BLaER1 (cell line): Measurements from ENCODE around the gene TAS2R20.
"Not testable (repeated sequence)": the region's sequence is repeated elsewhere in the genome, so short reads cannot be mapped to it uniquely, and the experiment has no call there.

ENCODE experiments used
- H3K27ac ChIP-seq: shearing (Covaris generic); formaldehyde crosslinking; 2 replicates; pipeline ENCODE4 v1.8.1; 2022
- H3K27me3 ChIP-seq: shearing (Covaris generic); formaldehyde crosslinking; 2 replicates; pipeline ENCODE4 v1.8.1; 2022
- H3K36me3 ChIP-seq: shearing (Covaris generic); formaldehyde crosslinking; 2 replicates; pipeline ENCODE4 v1.8.1; 2022
- H3K4me1 ChIP-seq: shearing (Covaris generic); formaldehyde crosslinking; 2 replicates; pipeline ENCODE4 v1.8.1; 2022
- H3K4me2 ChIP-seq: shearing (Covaris generic); formaldehyde crosslinking; 2 replicates; pipeline ENCODE4 v1.8.1; 2022
- H3K4me3 ChIP-seq: shearing (Covaris generic); formaldehyde crosslinking; 2 replicates; pipeline ENCODE4 v1.8.1; 2022
- H3K9ac ChIP-seq: shearing (Covaris generic); formaldehyde crosslinking; 2 replicates; pipeline ENCODE4 v1.8.1; 2022
- H3K9me3 ChIP-seq: shearing (Covaris generic); formaldehyde crosslinking; 2 replicates; pipeline ENCODE4 v1.8.1; 2022
- H4K20me1 ChIP-seq: shearing (Covaris generic); formaldehyde crosslinking; 2 replicates; pipeline ENCODE4 v1.8.1; 2022
- Cebpa-rat ChIP-seq: shearing (Covaris generic); IDR thresholded peaks from 2 replicates; pipeline ENCODE4 v1.8.1; 2022

TAS2R20 gene, protein sequence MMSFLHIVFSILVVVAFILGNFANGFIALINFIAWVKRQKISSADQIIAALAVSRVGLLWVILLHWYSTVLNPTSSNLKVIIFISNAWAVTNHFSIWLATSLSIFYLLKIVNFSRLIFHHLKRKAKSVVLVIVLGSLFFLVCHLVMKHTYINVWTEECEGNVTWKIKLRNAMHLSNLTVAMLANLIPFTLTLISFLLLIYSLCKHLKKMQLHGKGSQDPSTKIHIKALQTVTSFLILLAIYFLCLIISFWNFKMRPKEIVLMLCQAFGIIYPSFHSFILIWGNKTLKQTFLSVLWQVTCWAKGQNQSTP

DNA sequence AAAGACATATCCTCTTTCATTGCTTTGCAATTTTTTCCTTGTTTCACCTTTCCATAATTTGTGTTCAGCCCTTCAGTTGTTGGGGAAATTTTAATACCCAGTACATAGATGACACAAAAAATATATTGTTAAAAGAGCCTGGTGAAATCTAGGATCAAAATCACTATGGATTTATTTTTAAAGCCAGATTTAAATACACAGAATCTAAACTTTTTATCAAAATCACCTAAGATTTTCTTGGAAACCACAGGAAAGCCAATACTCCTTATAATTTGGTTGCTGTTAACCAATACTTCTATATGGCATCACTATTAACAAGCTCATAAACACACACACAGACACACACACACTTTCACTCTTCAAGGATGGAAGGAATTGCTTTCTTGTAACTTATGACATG lies at the start of gene TAS2R20:
TSS of gene TAS2R20 (minus strand) at position 101 of the 400 bp plus-strand sequence. CDS start 429 bp downstream, outside the sequence.
- H3K9ac ChIP-seq, result no peak within 1 kb of the TSS
- no peak for TF ChIP-seq Cebpa-rat
- no peak within 1 kb of the TSS for H3K4me3 ChIP-seq
- no peaks in the 10 kb centered on the region for H3K4me1 ChIP-seq
- H3K36me3 ChIP-seq, result peaks cover 10% of the 10 kb centered on the region
- H3K27me3 ChIP-seq, result no peaks in the 10 kb centered on the region
- no peak within 1 kb of the TSS for H3K4me2 ChIP-seq
- H4K20me1 ChIP-seq, result no peaks in the 10 kb centered on the region
- H3K9me3 ChIP-seq, result no peaks in the 10 kb centered on the region
- no peak within 1 kb of the TSS for H3K27ac ChIP-seq

DNA sequence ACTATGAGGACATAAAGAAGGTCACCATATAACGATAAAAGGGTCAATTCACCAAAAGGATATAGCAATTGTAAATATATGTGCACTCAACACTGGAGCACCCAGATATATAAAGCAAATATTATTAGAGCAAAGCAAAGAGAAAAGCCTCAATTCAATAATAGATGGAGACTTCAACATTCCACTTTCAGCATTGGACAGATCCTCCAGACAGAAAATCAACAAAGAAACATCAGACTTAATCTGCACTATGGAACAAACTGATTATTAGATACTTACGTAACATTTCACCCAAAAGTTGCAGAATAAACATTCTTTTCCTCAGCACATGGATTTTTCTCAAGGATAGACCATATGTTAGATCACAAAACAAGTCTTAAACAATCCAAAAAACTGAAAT lies 43.3 kb upstream of the TAS2R20 start:
- not testable (repeated sequence) for H4K20me1 ChIP-seq, H3K4me3 ChIP-seq, H3K9me3 ChIP-seq, H3K4me1 ChIP-seq, H3K27me3 ChIP-seq, H3K27ac ChIP-seq, H3K4me2 ChIP-seq, H3K9ac ChIP-seq
- H3K36me3 ChIP-seq, result peaks cover 30% of the 10 kb centered on the region

DNA sequence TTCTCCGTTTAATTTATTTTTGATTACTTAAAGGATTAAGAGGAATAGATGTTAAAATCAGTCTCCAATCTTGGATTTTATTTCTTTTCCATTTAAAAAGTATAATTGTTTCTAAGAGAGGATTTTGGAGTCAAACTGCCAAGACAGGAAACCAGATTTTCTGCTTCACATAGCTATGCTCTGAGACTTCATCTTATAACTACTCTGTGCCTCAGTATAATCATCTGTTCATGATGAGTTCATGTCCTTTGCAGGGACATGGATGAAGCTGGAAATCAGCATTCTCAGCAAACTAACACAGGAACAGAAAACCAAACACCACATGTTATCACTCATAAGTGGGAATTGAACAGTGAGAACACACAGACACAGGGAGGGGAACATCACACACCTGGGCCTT lies 42.1 kb upstream of the TAS2R20 start:
- Histone ChIP-seq H3K9ac (no peak overlapping the region), H4K20me1 (no peaks in the 10 kb centered on the region), H3K27ac (no peak overlapping the region), H3K36me3 (peaks cover 33% of the 10 kb centered on the region), H3K4me1 (no peaks in the 10 kb centered on the region), H3K4me2 (no peak overlapping the region), H3K27me3 (no peaks in the 10 kb centered on the region), H3K4me3 (no peak overlapping the region), H3K9me3 (peaks cover 4% of the 10 kb centered on the region)
- TF ChIP-seq Cebpa-rat, result no peak

DNA sequence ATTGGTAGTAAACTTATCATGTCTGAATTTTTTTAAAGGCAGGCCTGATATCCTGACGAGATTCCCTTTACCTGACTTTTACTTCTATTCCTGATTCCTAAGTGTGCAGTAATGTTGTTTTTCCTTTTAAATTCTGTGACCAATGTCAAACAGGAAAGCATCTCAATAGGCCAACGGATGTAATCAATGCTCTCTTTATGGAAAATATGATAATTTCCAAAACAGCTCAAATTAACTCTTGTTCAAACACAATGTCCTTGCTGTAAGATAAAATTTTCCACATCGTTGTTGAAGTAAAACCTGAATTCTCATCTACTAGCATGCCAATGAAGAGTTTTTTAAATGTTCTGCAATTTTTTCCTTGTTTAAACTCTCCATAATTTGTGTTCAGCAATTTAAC lies 41.1 kb upstream of the TAS2R20 start:
- Histone ChIP-seq H4K20me1 (no peaks in the 10 kb centered on the region), H3K4me1 (no peaks in the 10 kb centered on the region), H3K27me3 (no peaks in the 10 kb centered on the region), H3K36me3 (peaks cover 23% of the 10 kb centered on the region; the same call in 1 of the 2 replicates), H3K4me2 (no peak overlapping the region), H3K27ac (no peak overlapping the region), H3K9ac (no peak overlapping the region), H3K4me3 (no peak overlapping the region), H3K9me3 (peaks cover 4% of the 10 kb centered on the region; the same call in 1 of the 2 replicates)
- TF ChIP-seq Cebpa-rat, result no peak

DNA sequence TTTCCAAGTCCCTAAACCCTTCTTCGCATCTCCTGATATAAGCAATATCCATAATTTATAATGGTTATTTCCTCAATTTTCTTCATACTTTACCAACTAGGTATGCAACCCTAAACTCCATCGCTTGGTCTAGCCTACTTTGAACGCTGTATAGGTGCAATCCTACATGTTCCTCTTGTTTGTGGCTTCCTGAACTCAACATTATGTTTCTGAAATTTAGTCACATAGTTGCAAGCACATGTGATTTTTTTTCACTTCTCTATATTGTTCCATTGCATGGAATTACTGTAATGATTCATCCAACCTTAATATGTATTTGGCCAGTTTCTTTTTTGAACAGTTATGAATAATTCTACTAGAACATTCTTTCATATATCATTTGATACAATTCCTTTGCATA lies 35.9 kb upstream of the TAS2R20 start:
- not testable (repeated sequence) for H3K4me3 ChIP-seq, H3K4me2 ChIP-seq, H3K27ac ChIP-seq, H3K9ac ChIP-seq, H3K27me3 ChIP-seq, H4K20me1 ChIP-seq, H3K4me1 ChIP-seq, H3K9me3 ChIP-seq
- peaks cover 25% of the 10 kb centered on the region for H3K36me3 ChIP-seq

DNA sequence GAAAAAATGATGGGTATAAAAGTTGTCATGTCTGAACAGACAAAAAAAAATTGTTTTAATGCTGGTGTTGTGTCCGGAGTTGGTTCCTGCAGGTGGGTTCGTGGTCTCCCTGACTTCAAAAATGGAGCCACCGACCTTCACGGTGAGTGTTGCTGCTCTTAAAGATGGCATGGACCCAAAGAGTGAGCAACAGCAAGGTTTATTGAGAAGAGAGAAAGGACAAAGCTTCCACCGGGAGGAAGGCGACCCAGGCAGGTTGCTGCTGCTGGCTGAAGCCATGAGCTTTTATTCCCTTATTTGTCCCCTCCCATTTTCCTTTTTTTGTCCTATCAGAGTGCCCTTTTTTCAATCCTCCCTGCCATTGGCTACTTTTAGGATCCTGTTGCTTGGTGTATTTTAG lies 33.2 kb upstream of the TAS2R20 start, which contains the start of gene TAS2R31:
TSS of gene TAS2R31 (minus strand) at position 101 of the 400 bp plus-strand sequence. CDS start at position 29, 72 bp downstream.
- no peak within 1 kb of the TSS for H3K9ac ChIP-seq
- no peak for TF ChIP-seq Cebpa-rat
- H3K9me3 ChIP-seq, result peaks cover 5% of the 10 kb centered on the region
- no peak within 1 kb of the TSS for H3K4me2 ChIP-seq
- no peaks in the 10 kb centered on the region for H3K27me3 ChIP-seq
- H3K27ac ChIP-seq, result no peak within 1 kb of the TSS
- H3K36me3 ChIP-seq, result peaks cover 38% of the 10 kb centered on the region
- no peaks in the 10 kb centered on the region for H4K20me1 ChIP-seq
- no peak within 1 kb of the TSS for H3K4me3 ChIP-seq
- no peaks in the 10 kb centered on the region for H3K4me1 ChIP-seq

DNA sequence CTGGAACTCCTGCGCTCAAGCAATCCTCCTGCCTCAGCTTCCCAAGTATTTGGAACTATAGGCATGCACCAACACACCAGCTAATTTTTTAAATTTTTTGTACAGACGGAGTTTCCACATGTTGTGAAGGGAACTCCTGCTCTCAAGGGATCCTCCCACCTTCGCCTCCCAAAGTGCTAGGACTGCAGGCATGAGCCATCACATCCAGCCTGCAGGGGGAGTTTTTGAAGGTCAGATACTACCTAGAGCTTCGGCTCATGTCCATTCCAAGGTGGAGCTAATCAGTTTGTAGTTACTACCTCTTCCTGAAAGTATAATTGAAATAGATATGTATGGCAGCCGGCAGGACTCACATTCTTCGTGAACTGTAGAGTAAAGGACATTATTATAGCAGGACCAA lies 28.0 kb upstream of the TAS2R20 start:
- Histone ChIP-seq H3K9ac (no peak overlapping the region), H3K4me1 (no peaks in the 10 kb centered on the region), H3K9me3 (peaks cover 15% of the 10 kb centered on the region), H4K20me1 (no peaks in the 10 kb centered on the region), H3K36me3 (peaks cover 24% of the 10 kb centered on the region), H3K4me2 (no peak overlapping the region), H3K27me3 (no peaks in the 10 kb centered on the region), H3K27ac (no peak overlapping the region), H3K4me3 (no peak overlapping the region)
- TF ChIP-seq Cebpa-rat, result no peak

DNA sequence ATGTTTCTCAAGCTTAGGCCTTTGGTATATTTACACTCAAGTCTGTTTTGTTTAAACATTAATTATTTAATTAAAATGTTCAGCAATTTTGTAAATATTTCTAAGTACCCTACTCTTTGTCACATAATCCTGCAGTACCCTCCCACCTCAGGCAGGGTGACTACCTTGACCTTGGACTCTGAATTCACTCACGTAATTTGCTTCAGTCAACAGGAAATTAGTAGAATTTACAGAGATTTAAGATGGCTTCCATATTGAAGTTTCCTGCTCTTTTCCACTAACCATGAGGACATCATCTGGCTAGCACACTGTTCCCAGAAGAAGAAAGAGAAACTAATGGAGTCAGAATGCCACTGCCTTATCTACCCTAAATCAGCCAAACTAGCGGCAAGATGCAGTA lies 25.3 kb upstream of the TAS2R20 start:
- Histone ChIP-seq H3K4me2 (no peak overlapping the region), H3K36me3 (peaks cover 24% of the 10 kb centered on the region), H3K4me1 (peaks cover 3% of the 10 kb centered on the region; the same call in 1 of the 2 replicates), H3K27me3 (no peaks in the 10 kb centered on the region), H3K4me3 (no peak overlapping the region), H3K9me3 (peaks cover 15% of the 10 kb centered on the region), H4K20me1 (no peaks in the 10 kb centered on the region), H3K27ac (no peak overlapping the region), H3K9ac (no peak overlapping the region)
- TF ChIP-seq Cebpa-rat, result no peak

DNA sequence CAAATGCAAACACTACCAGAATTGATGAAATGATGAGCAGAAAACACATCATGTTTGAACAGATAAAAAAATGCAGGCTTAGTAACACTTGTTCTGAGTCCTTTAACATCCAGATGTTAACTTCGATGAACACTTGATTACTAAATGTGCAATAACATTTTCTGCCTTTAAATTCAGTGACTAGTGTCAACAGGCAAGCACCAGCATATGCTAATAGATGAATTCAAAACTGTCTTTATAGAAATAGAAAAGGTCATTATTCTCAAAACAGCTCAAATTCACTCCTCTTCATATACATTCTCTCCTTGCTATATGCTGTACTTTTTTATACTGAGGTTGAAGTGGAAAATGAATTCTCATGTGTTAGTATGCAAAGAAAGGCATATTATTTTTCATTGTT lies 24.4 kb upstream of the TAS2R20 start, which contains the start of gene TAS2R19:
TSS of gene TAS2R19 (minus strand) at position 101 of the 400 bp plus-strand sequence. CDS start at position 52, 49 bp downstream.
- Histone ChIP-seq H3K9me3 (peaks cover 15% of the 10 kb centered on the region), H3K4me1 (peaks cover 12% of the 10 kb centered on the region), H3K27ac (no peak within 1 kb of the TSS), H3K4me3 (no peak within 1 kb of the TSS), H3K36me3 (peaks cover 16% of the 10 kb centered on the region), H3K4me2 (no peak within 1 kb of the TSS), H3K9ac (no peak within 1 kb of the TSS), H4K20me1 (no peaks in the 10 kb centered on the region), H3K27me3 (no peaks in the 10 kb centered on the region)
- no peak for TF ChIP-seq Cebpa-rat

DNA sequence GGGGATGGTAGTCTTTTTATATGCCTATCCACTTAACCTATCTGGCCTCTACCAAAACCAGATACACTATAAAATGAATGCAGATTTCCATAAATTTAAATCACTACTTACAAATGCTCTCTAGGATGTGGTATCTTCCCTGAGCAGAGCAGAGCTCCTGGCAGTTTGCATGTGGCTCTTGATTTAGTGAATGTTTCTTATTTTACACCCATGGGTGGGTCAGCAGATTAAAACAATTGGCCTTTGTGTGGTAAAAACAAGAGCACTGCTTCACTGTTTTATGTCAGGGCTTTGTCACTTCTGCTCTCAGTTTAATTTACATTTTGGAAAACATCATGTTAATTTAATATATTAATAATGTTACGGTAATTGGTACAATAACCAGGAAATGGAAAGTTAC lies 18.8 kb upstream of the TAS2R20 start:
- no peak overlapping the region for H3K9ac ChIP-seq
- no peak for TF ChIP-seq Cebpa-rat
- H3K4me3 ChIP-seq, result no peak overlapping the region
- H3K4me1 ChIP-seq, result peaks cover 18% of the 10 kb centered on the region
- no peak overlapping the region for H3K27ac ChIP-seq
- no peak overlapping the region for H3K4me2 ChIP-seq
- peaks cover 14% of the 10 kb centered on the region for H3K36me3 ChIP-seq
- H3K27me3 ChIP-seq, result no peaks in the 10 kb centered on the region
- no peaks in the 10 kb centered on the region for H3K9me3 ChIP-seq
- no peaks in the 10 kb centered on the region for H4K20me1 ChIP-seq
